Thymus (tissue), 11 donors: ENCODE results near the gene MTG2. TPM values are rescaled to one million over a fixed set of nuclear protein-coding genes. Genes with fewer than 3 reads are reported as not detected.
A peak's percentile ranks its signal among the peaks of the same experiment; 100 is the strongest.

Experiments
- DNase-seq, 9 donors: peaks; one replicate each; pipeline ENCODE4 v3.0.0-alpha.2; 2013; ENCODE audit warnings: low spot score in 9 of 9, low read depth in 6 of 9, missing footprints in 1 of 9
- H3K27ac ChIP-seq, 2 donors: one replicate each; pipeline ENCODE4 v1.5.1; 2013; ENCODE audit warnings: control low read depth in 1 of 2, low read depth in 1 of 2, low read length in 1 of 2, mild to moderate bottlenecking in 1 of 2, moderate library complexity in 1 of 2
- H3K27me3 ChIP-seq, 2 donors: one replicate each; pipeline ENCODE4 v1.5.1; 2013; ENCODE audit warnings: low read length in 1 of 2; ENCODE audit not compliant: control insufficient read depth in 2 of 2, insufficient read depth in 1 of 2
- H3K36me3 ChIP-seq, 2 donors: one replicate each; pipeline ENCODE4 v1.5.1; 2013; ENCODE audit warnings: low read length in 1 of 2, mild to moderate bottlenecking in 1 of 2, moderate library complexity in 1 of 2; ENCODE audit not compliant: control insufficient read depth in 2 of 2, insufficient read depth in 2 of 2
- H3K4me1 ChIP-seq, 2 donors: one replicate each; pipeline ENCODE4 v1.5.1; 2013; ENCODE audit warnings: low read length in 2 of 2; ENCODE audit not compliant: control insufficient read depth in 2 of 2, insufficient read depth in 2 of 2
- H3K4me3 ChIP-seq, 2 donors: one replicate each; pipeline ENCODE4 v1.5.1; 2013; ENCODE audit warnings: low read length in 2 of 2, control low read depth in 1 of 2, mild to moderate bottlenecking in 1 of 2
- H3K9me3 ChIP-seq, 2 donors: one replicate each; pipeline ENCODE4 v1.5.1; 2013; ENCODE audit warnings: low read length in 1 of 2, mild to moderate bottlenecking in 1 of 2; ENCODE audit not compliant: control insufficient read depth in 2 of 2, insufficient read depth in 1 of 2
- WGBS: extraction: QIAGEN DNeasy Blood & Tissue Kit; methylation state at CpG from one replicate; pipeline ENCODE4 v1.1.7; 2013; 5-methylcytosine and 5-hydroxymethylcytosine counted together
- polyA plus RNA-seq: library from polyadenylated mRNA; stranded (reverse); fragments of 200-250 nt; gene quantifications from one replicate; pipeline ENCODE4 v1.2.3, GENCODE V29; 2013
- total RNA-seq: library from RNA; stranded (reverse); fragments of 120-200 nt; gene quantifications from one replicate; pipeline ENCODE4 v1.2.4, GENCODE V29; 2013
- donor health status: healthy.

MTG2 gene
- total and polyA plus RNA-seq, 2 donors, result 24.8 to 47.2 TPM

DNA sequence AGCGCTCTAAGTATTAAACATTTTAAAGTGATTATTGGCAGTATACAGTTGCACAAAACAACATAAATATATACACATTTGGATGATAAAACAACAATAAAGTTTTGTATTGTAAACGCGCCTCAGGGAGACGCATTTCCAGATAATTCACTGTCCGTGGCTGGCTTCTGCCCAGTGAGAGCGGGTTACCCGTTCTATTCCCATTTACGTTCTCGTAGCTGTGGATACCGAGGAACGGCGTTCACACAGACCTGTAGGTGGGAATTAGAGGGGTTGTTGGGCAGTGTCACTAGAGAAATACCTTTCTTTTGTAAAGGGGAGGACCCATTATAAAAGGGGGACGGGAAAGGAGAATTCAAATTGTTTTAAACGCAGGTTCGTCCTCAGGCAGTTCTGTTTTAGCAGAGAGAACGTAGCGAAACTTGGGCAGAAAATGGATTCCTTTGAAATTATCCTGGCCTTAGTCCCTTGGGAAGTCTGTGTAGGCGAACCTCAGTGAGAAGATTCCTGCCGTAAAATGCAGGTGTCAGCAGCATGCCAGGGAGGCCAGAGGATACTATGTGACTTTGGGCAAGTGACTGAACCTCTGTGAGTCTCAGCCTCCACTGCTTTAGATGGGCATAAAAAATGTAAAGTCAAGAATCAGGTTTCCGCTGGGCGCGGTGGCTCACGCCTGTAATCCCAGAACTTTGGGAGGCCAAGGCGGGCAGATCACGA lies 756 bp downstream of the MTG2 start:
- H3K4me1 ChIP-seq, result peaks cover 6 to 7% of the 10 kb centered on the region in 2 donors

DNA sequence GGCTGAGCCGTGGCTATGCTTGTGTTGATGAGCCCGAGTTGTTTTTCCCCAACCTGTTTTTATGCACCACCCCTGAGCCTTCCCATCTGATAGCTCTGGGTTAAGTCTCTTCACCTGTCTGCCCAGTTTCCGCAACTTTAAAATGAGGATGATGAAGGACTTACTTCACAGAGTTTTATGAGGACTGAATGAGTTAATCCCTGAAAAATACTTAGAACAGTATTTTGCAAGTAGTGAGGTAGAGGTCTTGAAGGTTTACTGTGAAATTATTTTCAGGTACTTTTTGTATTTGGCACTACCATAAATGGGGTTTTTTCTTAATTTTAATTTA lies 3.2 kb downstream of the MTG2 start:
- Histone ChIP-seq H3K36me3 (peaks cover 6 to 8% of the 10 kb centered on the region in 2 donors), H3K4me3 (no peak overlapping the region), H3K4me1 (peaks cover 6 to 7% of the 10 kb centered on the region in 2 donors), H3K27ac (no peak overlapping the region), H3K9me3 (no peaks in the 10 kb centered on the region), H3K27me3 (no peaks in the 10 kb centered on the region)
- DNase-seq, result no peak
- 90% methylated on average over 3 of the region's 3 CpGs for WGBS

More for the DNA sequence above, 756 bp downstream of the MTG2 start:
- 36% methylated on average over 25 of the region's 25 CpGs for WGBS
- Histone ChIP-seq H3K27me3 (no peaks in the 10 kb centered on the region), H3K27ac (peak overlapping the region in 1 of 2 donors; percentile 51), H3K36me3 (peaks cover 0 to 6% of the 10 kb centered on the region in 2 donors), H3K4me3 (peak overlapping the region; percentile 81 to 92), H3K9me3 (no peaks in the 10 kb centered on the region)
- no peak for DNase-seq

DNA sequence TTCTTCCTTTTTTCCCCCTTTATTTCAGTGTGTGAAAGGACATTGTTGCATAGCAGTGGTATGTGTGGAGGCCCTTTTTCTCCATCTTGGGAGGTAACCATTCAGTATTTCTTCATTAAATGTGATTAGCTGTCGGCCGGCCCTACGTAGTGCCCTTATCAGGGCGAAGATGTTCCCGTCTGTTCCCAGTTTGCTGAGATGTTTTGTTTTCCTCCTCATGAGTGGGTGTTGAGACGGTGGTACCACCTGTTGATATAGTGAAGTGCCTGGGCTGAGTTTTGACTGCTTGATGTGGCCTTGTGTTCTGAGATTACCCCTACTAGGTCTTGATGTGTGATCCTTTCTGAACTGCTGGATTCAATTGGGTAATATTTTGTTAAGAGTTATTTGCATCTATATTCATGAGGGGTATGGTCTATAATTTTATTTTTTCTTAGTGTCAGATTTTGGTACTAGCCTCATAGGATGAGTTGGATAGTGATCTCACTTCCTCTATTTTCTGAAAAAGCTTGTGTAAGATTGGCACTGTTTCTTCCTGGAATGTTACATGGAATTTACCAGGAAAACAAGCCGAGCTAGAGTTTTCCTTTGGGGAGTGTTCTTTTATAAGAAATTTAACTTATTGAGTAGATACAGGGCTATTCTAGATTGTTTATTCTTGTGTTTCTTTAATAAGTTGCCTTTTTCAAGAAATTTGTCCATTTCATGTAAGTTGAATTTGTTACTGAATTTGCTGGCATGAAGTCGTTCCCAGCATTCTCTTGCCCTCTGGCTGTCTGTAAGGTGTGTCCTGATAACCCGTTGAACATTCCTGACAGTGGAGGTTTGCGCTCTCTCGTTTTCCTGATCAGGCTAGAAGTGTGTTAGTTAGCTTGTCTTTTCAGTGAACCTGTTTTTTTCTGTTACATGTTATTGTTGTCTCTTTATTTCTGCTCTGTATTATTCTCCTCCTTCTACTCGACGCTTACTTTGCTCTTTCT lies 4.3 kb downstream of the MTG2 start:
- Histone ChIP-seq H3K9me3 (no peaks in the 10 kb centered on the region), H3K27ac (no peak overlapping the region), H3K36me3 (peaks cover 6 to 8% of the 10 kb centered on the region in 2 donors), H3K4me3 (no peak overlapping the region), H3K27me3 (no peaks in the 10 kb centered on the region), H3K4me1 (peaks cover 6 to 7% of the 10 kb centered on the region in 2 donors)
- DNase-seq, result no peak
- 95% methylated on average over 13 of the region's 13 CpGs for WGBS

DNA sequence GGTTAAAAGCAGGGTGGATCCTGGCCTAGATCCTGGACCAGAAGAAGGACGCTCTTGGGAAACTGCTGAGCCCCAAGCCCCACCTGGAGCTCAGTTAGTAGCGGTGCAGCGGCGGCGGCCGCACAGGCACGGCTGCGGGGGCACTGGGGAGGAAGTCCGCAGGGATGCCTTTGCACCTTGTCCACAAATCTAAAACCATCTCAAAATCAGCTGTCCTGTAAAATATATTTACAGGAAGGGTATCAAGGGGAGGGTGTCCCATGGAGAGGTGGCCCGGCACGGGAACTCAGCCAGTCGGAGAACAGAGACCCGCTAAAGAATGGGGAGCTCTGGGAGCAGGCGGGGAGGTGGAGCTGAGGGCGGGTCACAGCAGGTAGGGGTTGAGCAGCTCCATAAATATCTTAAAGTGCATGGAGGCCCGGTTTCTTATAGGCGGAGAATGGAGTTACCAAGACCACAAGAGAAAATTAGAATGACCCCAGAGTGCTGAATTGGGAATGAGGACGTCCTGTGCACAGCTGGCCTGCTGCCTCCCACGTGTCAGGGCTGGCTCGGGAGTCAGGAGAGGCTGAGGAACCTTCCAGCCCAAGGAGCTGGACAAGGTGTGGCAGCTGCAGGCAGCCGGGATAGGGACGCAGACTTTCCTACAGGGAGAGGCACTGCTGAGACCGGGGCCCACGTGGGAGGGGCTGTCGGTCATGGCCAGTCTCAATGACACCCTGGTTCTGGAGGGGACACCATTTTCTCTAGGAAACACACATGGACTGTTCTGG lies 8.0 kb downstream of the MTG2 start:
- Histone ChIP-seq H3K4me3 (no peak overlapping the region), H3K27me3 (no peaks in the 10 kb centered on the region), H3K9me3 (no peaks in the 10 kb centered on the region), H3K36me3 (peaks cover 8 to 16% of the 10 kb centered on the region in 2 donors), H3K27ac (no peak overlapping the region), H3K4me1 (peaks cover 15 to 17% of the 10 kb centered on the region in 2 donors)
- DNase-seq, result no peak
- 97% methylated on average over 25 of the region's 25 CpGs for WGBS

DNA sequence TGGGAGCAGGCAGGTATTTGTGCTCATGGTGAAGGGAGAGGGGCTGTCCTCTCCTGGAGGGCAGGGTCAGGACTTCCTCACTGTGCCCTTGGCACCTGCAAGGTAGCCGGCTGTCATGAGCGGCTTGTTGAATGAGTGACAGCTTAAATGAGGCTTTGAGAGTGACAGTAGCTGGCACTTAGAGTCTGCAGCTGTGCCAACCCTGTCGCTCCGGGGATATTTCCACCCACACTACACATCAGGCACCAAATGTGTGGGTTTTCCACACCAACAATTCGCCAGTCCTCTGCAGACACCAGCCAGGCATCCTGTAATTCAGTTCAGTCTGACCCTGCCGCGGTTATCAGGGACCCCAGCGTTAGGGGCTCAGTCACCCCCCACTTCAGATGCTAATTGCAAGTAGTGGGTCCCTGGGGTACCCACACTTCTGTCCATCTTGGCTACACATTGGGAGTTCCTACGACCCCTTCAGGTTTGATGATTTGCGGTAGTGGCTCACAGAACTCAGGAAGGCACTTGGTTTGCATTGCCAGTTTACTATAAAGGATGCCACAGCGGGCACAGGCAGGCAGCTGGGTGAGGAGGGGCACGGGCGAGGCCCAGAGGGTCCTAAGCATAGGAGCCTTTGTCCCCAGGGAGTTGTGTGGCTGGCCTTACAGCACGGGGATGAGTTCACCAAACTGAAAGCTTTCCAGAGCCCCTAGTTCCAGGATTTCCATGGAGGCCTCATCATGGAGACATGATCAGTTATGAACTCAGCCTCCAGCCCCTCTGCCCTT lies 9.1 kb downstream of the MTG2 start:
- Histone ChIP-seq H3K36me3 (peaks cover 11 to 21% of the 10 kb centered on the region in 2 donors), H3K4me3 (no peak overlapping the region), H3K9me3 (no peaks in the 10 kb centered on the region), H3K27ac (no peak overlapping the region), H3K27me3 (no peaks in the 10 kb centered on the region), H3K4me1 (peaks cover 15 to 25% of the 10 kb centered on the region in 2 donors)
- 95% methylated on average over 14 of the region's 14 CpGs for WGBS
- DNase-seq, result no peak

DNA sequence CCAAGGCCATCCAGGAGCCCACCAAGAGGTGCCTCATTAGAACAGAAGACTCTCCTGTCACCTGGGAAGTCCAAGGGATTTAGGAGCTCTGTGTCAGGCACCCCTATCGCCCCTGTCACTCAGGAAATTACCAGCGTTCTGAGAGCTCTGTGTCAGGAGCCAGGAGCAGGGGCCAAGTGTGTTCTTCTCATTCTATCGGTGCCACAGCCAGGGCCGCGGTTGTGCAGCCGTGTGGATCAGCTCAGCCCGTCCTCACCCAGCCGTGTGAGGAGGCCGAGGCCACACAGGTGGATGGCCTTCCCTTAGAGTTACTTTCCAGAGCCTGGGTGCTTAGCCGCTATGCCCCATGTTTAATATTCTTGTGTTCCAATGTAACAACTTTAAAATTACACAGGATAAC lies 9.8 kb downstream of the MTG2 start:
- H3K4me3 ChIP-seq, result no peak overlapping the region
- H3K9me3 ChIP-seq, result no peaks in the 10 kb centered on the region
- H3K36me3 ChIP-seq, result peaks cover 14 to 27% of the 10 kb centered on the region in 2 donors
- H3K27ac ChIP-seq, result no peak overlapping the region
- WGBS, result 97% methylated on average over 10 of the region's 10 CpGs
- no peak for DNase-seq
- H3K4me1 ChIP-seq, result peaks cover 15 to 25% of the 10 kb centered on the region in 2 donors
- H3K27me3 ChIP-seq, result no peaks in the 10 kb centered on the region

GRCh38 chr20:62193079-62194025 lies 10.5 kb downstream of the MTG2 start:
- Histone ChIP-seq H3K36me3 (peaks cover 18 to 34% of the 10 kb centered on the region in 2 donors), H3K27ac (no peak overlapping the region), H3K27me3 (no peaks in the 10 kb centered on the region), H3K9me3 (no peaks in the 10 kb centered on the region), H3K4me1 (peaks cover 15 to 25% of the 10 kb centered on the region in 2 donors), H3K4me3 (no peak overlapping the region)
- WGBS, result 98% methylated on average over 29 of the region's 29 CpGs
- no peak for DNase-seq
